GM19239 (cell line): ENCODE data around the gene NT5C.
"Not testable (repeated sequence)": the region's sequence is repeated elsewhere in the genome, so short reads cannot be mapped to it uniquely, and the experiment has no call there.

ENCODE experiments used
- DNase-seq: peaks from one replicate; pipeline ENCODE4 v3.0.0; 2011; ENCODE audit warnings: low spot score; ENCODE audit not compliant: insufficient read length
- FAIRE-seq: peaks from 2 replicates; lab custom pipeline; 2011; peaks lifted over from hg19 to GRCh38; lab: Jason Lieb, UNC

Gene NT5C

GRCh38 chr17:75131278-75132017, at the start of gene NT5C:
Gene NT5C (minus strand): TSS chr17:75131742. CDS start chr17:75131707, 35 bp downstream.
- FAIRE-seq (peak; percentile 75), DNase-seq (peak; percentile 93)

GRCh38 chr17:75181110-75181509, 49.6 kb upstream of the NT5C start:
- DNase-seq (no peak), FAIRE-seq (no peak)

GRCh38 chr17:75178453-75178852, 46.9 kb upstream of the NT5C start:
- DNase-seq (no peak), FAIRE-seq (no peak)

GRCh38 chr17:75176625-75177024, 45.1 kb upstream of the NT5C start:
- DNase-seq (no peak), FAIRE-seq (no peak)

GRCh38 chr17:75174996-75175395, 43.5 kb upstream of the NT5C start:
- FAIRE-seq (no peak), DNase-seq (no peak)

- DNase-seq: no peak
- no peak for FAIRE-seq
These were observed 42.0 kb upstream of the NT5C start for GRCh38 chr17:75173526-75173925.

- DNase-seq: no peak
- no peak for FAIRE-seq
These were observed 37.5 kb upstream of the NT5C start for GRCh38 chr17:75168998-75169397.

- FAIRE-seq, DNase-seq: not testable (repeated sequence)
These were observed 33.1 kb upstream of the NT5C start for GRCh38 chr17:75164606-75165005.

GRCh38 chr17:75163074-75163473, 31.5 kb upstream of the NT5C start:
- DNase-seq: no peak
- FAIRE-seq: no peak

GRCh38 chr17:75160211-75160610, 28.7 kb upstream of the NT5C start:
- DNase-seq (no peak), FAIRE-seq (no peak)

GRCh38 chr17:75159196-75160031, 27.9 kb upstream of the NT5C start:
- DNase-seq (no peak), FAIRE-seq (no peak)

- DNase-seq, FAIRE-seq: not testable (repeated sequence)
These were observed 26.9 kb upstream of the NT5C start for GRCh38 chr17:75158480-75158879.

GRCh38 chr17:75155191-75155601, 23.7 kb upstream of the NT5C start:
- DNase-seq (no peak), FAIRE-seq (no peak)

- DNase-seq: peak; percentile 96
- peak; percentile 97 for FAIRE-seq
These were observed 22.9 kb upstream of the NT5C start, which contains the start of gene JPT1 for GRCh38 chr17:75154195-75155106. Gene JPT1 (minus strand): TSS chr17:75154512. CDS start chr17:75154397, 115 bp downstream.

GRCh38 chr17:75153780-75154194, 22.2 kb upstream of the NT5C start:
- DNase-seq (no peak), FAIRE-seq (no peak)

- DNase-seq: no peak
- peak; percentile 60 for FAIRE-seq
These were observed 21.6 kb upstream of the NT5C start for GRCh38 chr17:75152922-75153779.

GRCh38 chr17:75152523-75152921, 21.0 kb upstream of the NT5C start:
- DNase-seq: no peak
- FAIRE-seq: no peak

- no peak for DNase-seq
- no peak for FAIRE-seq
These were observed 20.4 kb upstream of the NT5C start for GRCh38 chr17:75151930-75152329.

- FAIRE-seq (peak; percentile 56), DNase-seq (no peak)
These were observed 16.5 kb upstream of the NT5C start for GRCh38 chr17:75147878-75148546.
